ENCODE measurements around the gene SLC14A1.

The SLC14A1 gene

GRCh38 chr18:45723567-45724355 is at the start of gene SLC14A1:
TSS of gene SLC14A1 (plus strand) at chr18:45724181. CDS start at chr18:45730321, 6,140 bp downstream.
- DNase-seq (ENCODE audit: low read depth) = no peak

- DNase-seq (ENCODE audit: low read depth) = no peak
Measured at GRCh38 chr18:45677276-45677807, 46.6 kb upstream of the SLC14A1 start.

GRCh38 chr18:45678441-45678840 is 45.5 kb upstream of the SLC14A1 start:
- DNase-seq (ENCODE audit: low read depth) = no peak

GRCh38 chr18:45678850-45679249 is 45.1 kb upstream of the SLC14A1 start:
- DNase-seq (ENCODE audit: low read depth) = no peak

- DNase-seq (ENCODE audit: low read depth) = no peak
Measured at GRCh38 chr18:45680066-45680690, 43.8 kb upstream of the SLC14A1 start.

GRCh38 chr18:45682181-45682580 is 41.8 kb upstream of the SLC14A1 start:
- no peak for DNase-seq (ENCODE audit: low read depth)

GRCh38 chr18:45684341-45685115 is 39.5 kb upstream of the SLC14A1 start:
- no peak for DNase-seq (ENCODE audit: low read depth)

- DNase-seq (ENCODE audit: low read depth) = no peak
Measured at GRCh38 chr18:45686891-45687611, 36.9 kb upstream of the SLC14A1 start.

- no peak for DNase-seq (ENCODE audit: low read depth)
Measured at GRCh38 chr18:45687621-45688020, 36.4 kb upstream of the SLC14A1 start.

- DNase-seq (ENCODE audit: low read depth) = no peak
Measured at GRCh38 chr18:45688113-45688512, 35.9 kb upstream of the SLC14A1 start.

- DNase-seq (ENCODE audit: low read depth) = no peak
Measured at GRCh38 chr18:45688833-45689232, 35.1 kb upstream of the SLC14A1 start.

GRCh38 chr18:45689396-45689795 is 34.6 kb upstream of the SLC14A1 start:
- DNase-seq (ENCODE audit: low read depth) = no peak

GRCh38 chr18:45690975-45691815 is 32.8 kb upstream of the SLC14A1 start:
- peak; percentile 70 for DNase-seq (ENCODE audit: low read depth)

- DNase-seq (ENCODE audit: low read depth) = no peak
Measured at GRCh38 chr18:45691816-45692179, 32.2 kb upstream of the SLC14A1 start.

- no peak for DNase-seq (ENCODE audit: low read depth)
Measured at GRCh38 chr18:45702708-45703265, 21.2 kb upstream of the SLC14A1 start.

- no peak for DNase-seq (ENCODE audit: low read depth)
Measured at GRCh38 chr18:45708831-45709230, 15.2 kb upstream of the SLC14A1 start.

- no peak for DNase-seq (ENCODE audit: low read depth)
Measured at GRCh38 chr18:45712061-45712460, 11.9 kb upstream of the SLC14A1 start.

GRCh38 chr18:45713239-45713638 is 10.7 kb upstream of the SLC14A1 start:
- no peak for DNase-seq (ENCODE audit: low read depth)

GRCh38 chr18:45715212-45715780 is 8.7 kb upstream of the SLC14A1 start:
- DNase-seq (ENCODE audit: low read depth) = no peak

GRCh38 chr18:45719106-45719505 is 4.9 kb upstream of the SLC14A1 start:
- no peak for DNase-seq (ENCODE audit: low read depth)

Measured in stromal cell of bone marrow (primary cell).